ENCODE results near the gene KCTD13.

- TF ChIP-seq, protein P1, sequence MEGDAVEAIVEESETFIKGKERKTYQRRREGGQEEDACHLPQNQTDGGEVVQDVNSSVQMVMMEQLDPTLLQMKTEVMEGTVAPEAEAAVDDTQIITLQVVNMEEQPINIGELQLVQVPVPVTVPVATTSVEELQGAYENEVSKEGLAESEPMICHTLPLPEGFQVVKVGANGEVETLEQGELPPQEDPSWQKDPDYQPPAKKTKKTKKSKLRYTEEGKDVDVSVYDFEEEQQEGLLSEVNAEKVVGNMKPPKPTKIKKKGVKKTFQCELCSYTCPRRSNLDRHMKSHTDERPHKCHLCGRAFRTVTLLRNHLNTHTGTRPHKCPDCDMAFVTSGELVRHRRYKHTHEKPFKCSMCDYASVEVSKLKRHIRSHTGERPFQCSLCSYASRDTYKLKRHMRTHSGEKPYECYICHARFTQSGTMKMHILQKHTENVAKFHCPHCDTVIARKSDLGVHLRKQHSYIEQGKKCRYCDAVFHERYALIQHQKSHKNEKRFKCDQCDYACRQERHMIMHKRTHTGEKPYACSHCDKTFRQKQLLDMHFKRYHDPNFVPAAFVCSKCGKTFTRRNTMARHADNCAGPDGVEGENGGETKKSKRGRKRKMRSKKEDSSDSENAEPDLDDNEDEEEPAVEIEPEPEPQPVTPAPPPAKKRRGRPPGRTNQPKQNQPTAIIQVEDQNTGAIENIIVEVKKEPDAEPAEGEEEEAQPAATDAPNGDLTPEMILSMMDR (IDR thresholded peaks at IDR 0.05 in 4 of 5, conservative IDR thresholded peaks at IDR 0.05 in 1 of 5): no peak
- TF ChIP-seq POLR2A (IDR thresholded peaks at IDR 0.05): no peak
Observed at GRCh38 chr16:29913514-29913913, 12.5 kb downstream of the KCTD13 start.

Measured in gastrocnemius medialis (tissue), 4 donors.